Measurements from ENCODE around the gene NAALADL2. TPM values are rescaled to one million over a fixed set of nuclear protein-coding genes. Genes with fewer than 3 reads are reported as not detected.
A peak's percentile ranks its signal among the peaks of the same experiment; 100 is the strongest.

The NAALADL2 gene
- total and polyA plus RNA-seq, 2 of the 4 experiments (the other 2 are of a cell fraction), result 3.8 to 19.2 TPM

DNA sequence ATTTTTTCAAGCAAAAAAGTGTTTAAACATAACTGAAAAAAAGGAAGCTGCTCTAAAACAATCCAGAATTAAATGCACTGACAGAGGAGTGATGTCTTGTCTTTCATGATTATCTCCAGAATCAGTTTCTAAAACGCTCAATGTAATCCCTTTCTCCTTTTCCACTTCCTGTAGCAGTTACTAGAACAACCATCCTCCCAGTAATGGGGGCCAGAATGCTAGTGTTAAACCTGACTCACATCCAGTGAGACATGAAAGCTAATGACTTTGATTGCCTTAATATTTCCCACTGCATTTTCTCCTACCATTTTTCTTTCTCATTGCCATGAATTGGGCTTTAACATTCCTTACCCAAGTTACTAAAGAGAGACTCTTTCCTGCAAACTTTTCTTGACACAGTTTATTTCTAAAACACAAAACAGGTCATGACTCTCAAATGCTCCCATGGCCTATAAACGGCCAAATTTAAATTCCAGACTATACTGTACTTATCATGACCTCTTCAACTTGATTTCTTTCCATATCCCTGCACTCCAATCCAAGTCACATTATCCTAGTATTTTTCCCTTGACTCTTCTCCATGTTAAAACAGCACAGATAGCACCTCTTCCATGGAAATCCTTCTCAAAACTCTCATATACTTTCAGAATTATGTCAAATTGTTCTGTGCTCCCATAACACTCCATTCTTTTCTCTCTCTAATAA lies 341.4 kb downstream of the NAALADL2 start:
- Histone ChIP-seq H3K79me1 (ENCODE audit: low read depth in 1 of 2, low read length in 2 of 2) (no peaks in the 10 kb centered on the region), H2BK120ac (ENCODE audit: low read depth, low read length) (peak overlapping the region; percentile 54), H3K4me2 (ENCODE audit: low read depth, low read length) (no peak overlapping the region), H3K27ac (ENCODE audit: insufficient read depth, low read length) (peak overlapping the region; percentile 21; the same call in 1 of the 2 replicates), H4K5ac (ENCODE audit: low read depth, low read length) (peak overlapping the region; percentile 68; the same call in 1 of the 2 replicates), H3K9me1 (ENCODE audit: insufficient read depth, low read length) (no peaks in the 10 kb centered on the region), H3K14ac (replicated peaks; ENCODE audit: low read depth, low read length) (peak overlapping the region; percentile 22; the same call in 1 of the 2 replicates), H3K4me1 (ENCODE audit: control insufficient read depth, insufficient read depth, low read length) (peaks cover 2% of the 10 kb centered on the region; the same call in 1 of the 2 replicates), H2BK5ac (ENCODE audit: low read depth, low read length, poor library complexity, severe bottlenecking) (peak overlapping the region; percentile 36), H2BK15ac (ENCODE audit: low read depth, low read length) (no peak overlapping the region), H3K56ac (ENCODE audit: extremely low read depth, insufficient read depth, low read length) (no peak overlapping the region), H3K9me3 (ENCODE audit: control insufficient read depth, insufficient read depth, low read length) (no peaks in the 10 kb centered on the region; the same call in 1 of the 2 replicates), H3K9ac (ENCODE audit: low read depth, low read length) (no peak overlapping the region), H2AK9ac (replicated peaks; ENCODE audit: low read depth, low read length, poor library complexity) (no peak overlapping the region), H3K4ac (ENCODE audit: low read depth, low read length) (no peak overlapping the region), H3K27me3 (ENCODE audit: control insufficient read depth, insufficient read depth, low read length) (no peaks in the 10 kb centered on the region), H3K23ac (ENCODE audit: low read depth, low read length) (peak overlapping the region; percentile 13; the same call in 1 of the 2 replicates), H4K20me1 (ENCODE audit: insufficient read depth, low read length) (no peaks in the 10 kb centered on the region), H2AFZ (replicated peaks; ENCODE audit: low read length, poor library complexity) (no peak overlapping the region), H3K4me3 (ENCODE audit: insufficient read depth, low read depth, low read length) (no peak overlapping the region), H2AK5ac (ENCODE audit: low read depth, low read length) (no peak overlapping the region; the same call in 1 of the 2 replicates), H4K91ac (ENCODE audit: insufficient read depth, low read depth, low read length) (no peak overlapping the region), H4K8ac (ENCODE audit: low read depth in 2 of 2, low read length in 2 of 2) (peak overlapping the region in 1 of 2 experiments; percentile 35; a peak in 1 of 4 replicates), H3K36me3 (ENCODE audit: control insufficient read depth, insufficient read depth, low read length) (no peaks in the 10 kb centered on the region), H2BK20ac (ENCODE audit: low read depth, low read length) (peak overlapping the region; percentile 27; the same call in 1 of the 2 replicates), H3K18ac (ENCODE audit: low read depth, low read length) (peak overlapping the region; percentile 79)
- DNase-seq (peak; percentile 8), ATAC-seq (ENCODE audit: low read depth) (no peak)
- CTCF ChIA-PET, result no interaction called here
- dilution Hi-C loops (cut with HindIII; ENCODE audit: low sequenced_read_pairs, unreplicated experiment) (no loop called here), in situ Hi-C loops (cut with MboI; ENCODE audit: low sequenced_read_pairs) (no loop called here), intact Hi-C loops (cut with micrococcal nuclease) (no loop called here)
- BruUV-seq (replicated peaks), result no TSS peak
- POLR2A ChIA-PET (ENCODE audit: unreplicated experiment), result no interaction called here
- 50% methylated on average over 1 of the region's 2 CpGs; no CpG with 5 or more reads in 1 of the 2 experiments for WGBS, 2 experiments (ENCODE audit: extremely low coverage in 2 of 2, insufficient read length in 1 of 2)
- no peak for TF ChIP-seq MAZ (IDR thresholded peaks at IDR 0.05; ENCODE audit: borderline replicate concordance, low read depth, low read length)
- TF ChIP-seq, protein P1, sequence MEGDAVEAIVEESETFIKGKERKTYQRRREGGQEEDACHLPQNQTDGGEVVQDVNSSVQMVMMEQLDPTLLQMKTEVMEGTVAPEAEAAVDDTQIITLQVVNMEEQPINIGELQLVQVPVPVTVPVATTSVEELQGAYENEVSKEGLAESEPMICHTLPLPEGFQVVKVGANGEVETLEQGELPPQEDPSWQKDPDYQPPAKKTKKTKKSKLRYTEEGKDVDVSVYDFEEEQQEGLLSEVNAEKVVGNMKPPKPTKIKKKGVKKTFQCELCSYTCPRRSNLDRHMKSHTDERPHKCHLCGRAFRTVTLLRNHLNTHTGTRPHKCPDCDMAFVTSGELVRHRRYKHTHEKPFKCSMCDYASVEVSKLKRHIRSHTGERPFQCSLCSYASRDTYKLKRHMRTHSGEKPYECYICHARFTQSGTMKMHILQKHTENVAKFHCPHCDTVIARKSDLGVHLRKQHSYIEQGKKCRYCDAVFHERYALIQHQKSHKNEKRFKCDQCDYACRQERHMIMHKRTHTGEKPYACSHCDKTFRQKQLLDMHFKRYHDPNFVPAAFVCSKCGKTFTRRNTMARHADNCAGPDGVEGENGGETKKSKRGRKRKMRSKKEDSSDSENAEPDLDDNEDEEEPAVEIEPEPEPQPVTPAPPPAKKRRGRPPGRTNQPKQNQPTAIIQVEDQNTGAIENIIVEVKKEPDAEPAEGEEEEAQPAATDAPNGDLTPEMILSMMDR (conservative IDR thresholded peaks at IDR 0.05; ENCODE audit: low read depth, low read length), result no peak
- TF ChIP-seq MXI1 (IDR thresholded peaks at IDR 0.05; ENCODE audit: borderline replicate concordance, low read depth, low read length), result no peak
- no peak for TF ChIP-seq SMC3 (IDR thresholded peaks at IDR 0.05; ENCODE audit: low read depth, low read length)
- TF ChIP-seq FOS (IDR thresholded peaks at IDR 0.05; ENCODE audit: low read depth, low read length), result no peak

Data from IMR-90 (cell line).